NCI-H1930 (cell line): ENCODE results near the gene CHN1.
A peak's percentile ranks its signal among the peaks of the same experiment; 100 is the strongest.

Experiments
- DNase-seq, 2 experiments: peaks; one replicate each; lab custom pipeline; 2025; lab: John Stamatoyannopoulos, UW

The CHN1 gene

DNA sequence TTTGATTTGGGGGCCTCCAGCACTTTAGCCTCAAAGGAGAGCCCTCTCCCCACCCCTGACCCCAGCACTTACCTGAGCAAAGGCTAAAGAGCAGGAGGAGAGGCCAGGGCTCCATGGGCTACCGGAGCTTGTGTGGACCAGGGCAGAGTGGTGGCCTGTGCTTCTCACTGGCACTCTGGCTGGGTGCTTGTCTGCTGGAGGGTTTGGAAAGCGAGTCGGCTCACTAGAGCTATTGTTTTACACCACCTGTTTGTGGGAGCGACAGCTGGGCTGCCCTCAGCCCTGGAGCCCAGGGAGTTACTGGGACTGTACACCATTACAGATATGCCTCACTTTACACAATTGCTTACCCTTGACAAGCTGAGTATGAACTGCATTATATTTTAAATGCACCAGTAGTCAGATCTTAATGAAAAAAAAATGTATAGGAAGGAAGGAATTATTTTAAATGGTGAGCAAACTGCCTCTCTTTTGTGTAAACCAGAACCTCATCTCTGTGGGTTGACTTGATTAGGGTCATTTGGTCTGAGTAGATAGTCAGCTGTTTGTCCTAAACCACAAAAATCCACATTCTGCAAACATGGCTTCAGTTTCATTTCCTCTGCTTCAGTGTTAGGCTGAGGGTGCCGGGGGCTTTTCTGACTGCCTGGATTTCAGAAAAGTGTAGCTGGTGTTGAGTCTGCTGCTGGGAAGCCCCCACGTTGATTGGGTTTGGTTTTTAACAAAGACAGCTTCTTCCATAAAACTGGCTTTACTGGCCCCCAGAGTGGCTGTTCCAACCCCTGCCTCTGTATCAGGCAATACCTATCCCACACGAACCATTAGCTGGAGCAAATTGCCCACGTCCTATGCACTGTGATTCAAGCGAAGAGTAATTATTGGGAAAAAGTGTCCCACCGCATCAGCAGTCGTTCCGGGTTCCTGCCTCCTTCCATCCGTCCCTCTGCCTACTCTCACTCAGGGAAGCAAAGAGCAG lies 240.6 kb downstream of the CHN1 start, which contains the start of gene CHRNA1:
TSS of gene CHRNA1 (minus strand) at position 193 of the 976 bp plus-strand sequence. CDS start at position 115, 78 bp downstream.
- DNase-seq, result no peak

DNA sequence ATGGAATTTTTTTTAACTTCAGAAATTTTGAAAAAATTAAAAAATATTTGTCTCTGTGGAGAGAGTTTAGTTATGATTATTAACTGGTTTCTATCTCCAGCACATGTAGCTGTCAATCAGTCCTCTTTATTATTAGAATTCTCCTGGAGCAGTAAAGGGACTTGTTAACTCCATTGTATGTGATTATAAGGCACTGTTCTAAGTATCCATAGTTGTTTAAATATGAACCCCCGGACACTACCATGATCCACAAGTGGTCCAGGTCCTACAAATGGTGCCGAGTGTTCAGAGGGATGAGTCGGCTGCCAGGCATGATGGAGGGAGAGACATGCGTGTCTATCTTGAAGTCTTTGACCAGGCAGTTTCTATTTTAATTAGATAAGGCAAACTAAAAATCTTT lies 241.4 kb downstream of the CHN1 start:
- DNase-seq, result no peak

DNA sequence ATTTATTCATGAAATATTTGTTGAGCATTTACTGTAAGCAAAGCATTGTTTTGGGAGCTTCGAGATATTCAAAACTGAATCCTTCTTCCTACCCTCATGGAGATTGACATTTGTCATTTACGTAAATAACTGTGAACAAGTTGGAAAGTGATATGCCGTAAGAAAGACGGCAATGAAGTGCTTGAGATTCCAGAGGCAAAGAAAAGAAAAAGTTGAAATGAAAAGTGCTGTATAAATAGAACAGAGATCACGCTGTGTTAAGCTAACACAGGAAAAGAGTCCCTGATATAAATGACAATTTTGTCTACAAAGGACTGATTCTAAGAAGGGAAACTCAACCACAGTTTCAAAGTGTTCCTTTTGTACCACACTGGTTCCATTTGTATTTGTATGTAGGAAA lies 242.7 kb downstream of the CHN1 start:
- no peak for DNase-seq

DNA sequence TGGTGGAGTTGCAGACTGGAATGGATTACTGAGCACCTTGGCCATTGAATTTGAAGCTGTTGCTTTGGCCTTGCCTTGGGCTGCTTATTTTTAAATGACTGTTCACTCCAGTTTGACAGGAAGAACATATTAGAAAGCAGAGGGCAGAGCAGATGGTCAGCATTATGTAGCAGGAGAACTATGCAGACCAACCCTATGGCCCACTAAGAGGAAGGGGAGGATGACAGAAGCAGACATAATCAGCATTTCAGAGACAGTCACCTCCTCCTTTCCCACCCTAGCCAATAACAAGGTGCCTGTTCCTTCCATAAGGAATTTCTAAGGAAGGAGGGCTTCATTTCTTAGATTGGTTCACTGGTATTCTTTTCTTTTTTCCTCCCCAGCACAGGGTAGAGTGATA lies 243.3 kb downstream of the CHN1 start:
- DNase-seq, result no peak

DNA sequence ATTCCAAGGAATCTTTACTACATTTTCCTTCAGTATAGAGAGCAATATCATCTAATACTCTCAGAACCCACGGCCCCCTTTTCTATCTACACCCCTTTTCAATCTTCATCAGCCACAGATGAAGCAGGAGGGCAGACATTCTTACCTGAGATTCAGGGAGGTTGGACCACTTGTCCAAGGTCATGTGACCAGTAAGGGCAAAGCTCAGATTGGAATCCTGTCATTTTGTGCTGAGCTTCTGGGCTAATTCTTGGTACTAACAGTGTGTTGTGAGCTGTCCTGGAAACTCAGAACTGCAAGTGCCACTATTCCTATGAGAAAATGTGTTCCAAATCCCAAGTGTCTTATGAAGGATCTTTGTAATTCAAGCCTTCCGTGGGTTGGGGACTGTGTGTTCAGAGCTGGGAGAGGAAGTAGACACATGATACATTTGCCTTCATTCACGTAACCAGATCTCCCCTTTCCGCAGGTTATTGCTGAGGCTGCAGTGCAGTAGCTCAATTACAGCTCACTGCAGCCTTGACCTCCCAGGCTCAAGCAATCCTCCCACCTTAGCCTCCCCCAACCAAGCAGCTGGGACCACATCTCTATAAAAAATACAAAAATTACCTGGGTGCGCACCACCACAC lies 244.2 kb downstream of the CHN1 start:
- DNase-seq, result no peak

DNA sequence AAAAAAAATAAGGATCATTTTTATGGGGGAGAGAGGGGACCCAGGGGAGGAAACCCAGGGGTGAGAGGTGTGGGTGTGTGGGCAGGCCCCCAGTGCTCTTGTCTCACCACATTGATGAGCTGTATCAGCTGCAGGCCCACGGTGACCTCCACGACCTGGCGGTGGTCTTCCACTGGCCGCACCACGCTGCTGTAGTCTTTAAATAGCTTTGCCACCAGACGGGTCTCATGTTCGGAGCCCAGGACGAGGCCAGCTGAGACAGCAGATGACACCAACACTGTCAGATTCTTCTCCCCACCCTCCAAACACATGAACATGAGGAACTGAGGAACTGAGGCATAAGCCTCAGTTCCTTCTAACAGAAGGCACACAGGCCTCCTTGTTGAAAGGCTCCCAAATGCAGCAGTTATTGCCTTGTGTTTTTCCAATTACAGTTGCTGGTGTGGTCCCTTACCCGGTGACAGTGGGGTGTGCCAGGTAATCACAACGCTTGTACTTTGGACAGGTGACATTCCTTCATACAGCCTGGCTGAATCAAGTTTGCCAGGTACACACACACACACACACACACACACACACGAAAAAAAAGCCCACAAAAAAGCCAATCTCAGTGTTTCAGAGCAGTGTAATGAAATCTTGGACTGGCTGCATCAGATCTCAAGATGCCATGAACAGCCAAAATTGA lies 245.7 kb downstream of the CHN1 start:
- no peak for DNase-seq

DNA sequence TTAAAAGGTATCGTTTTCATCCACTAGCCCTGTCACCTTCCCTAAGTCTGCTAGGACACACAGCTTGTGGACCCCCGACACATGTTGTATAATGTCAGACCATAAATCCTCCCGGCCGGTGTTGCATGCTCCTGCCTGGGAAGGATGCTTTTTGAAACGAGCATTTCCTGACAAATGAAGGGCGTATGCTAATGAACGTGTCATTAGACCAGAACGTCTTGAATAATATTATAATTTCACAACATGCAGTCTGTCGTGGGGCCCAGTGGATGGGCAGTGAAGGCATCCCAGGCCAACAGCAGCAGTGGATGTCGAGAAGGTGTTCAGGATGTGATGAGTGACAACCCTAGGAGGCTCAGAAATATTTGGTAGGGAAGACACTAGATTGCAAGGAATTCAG lies 248.4 kb downstream of the CHN1 start:
- DNase-seq, result no peak

DNA sequence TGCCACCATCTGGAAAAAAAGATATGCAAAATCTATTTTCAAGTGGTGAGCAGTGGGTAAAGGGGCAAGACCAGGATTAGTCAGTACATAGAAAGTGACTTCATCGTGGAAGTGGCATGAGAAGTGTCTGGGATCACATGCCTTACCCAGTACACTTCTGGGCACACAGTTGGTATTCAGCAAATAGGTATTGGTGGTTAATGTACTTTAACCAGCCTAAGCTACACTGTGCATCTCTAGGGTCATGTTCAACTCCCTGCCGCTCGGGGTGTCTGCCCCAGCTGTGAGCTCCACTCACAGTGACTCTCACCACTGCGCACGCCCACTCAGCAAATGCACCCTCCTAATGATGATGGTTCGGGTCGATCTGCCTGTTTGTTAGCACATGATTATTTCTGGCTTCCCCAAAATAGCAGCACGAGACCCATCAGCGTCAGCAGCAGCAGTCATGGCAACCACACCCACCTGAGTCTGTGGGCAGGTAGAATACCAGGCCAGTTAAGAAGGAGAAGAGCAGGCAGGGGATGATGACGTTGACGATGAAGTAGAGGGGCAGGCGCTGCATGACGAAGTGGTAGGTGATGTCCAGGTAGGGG lies 252.0 kb downstream of the CHN1 start:
- no peak for DNase-seq

DNA sequence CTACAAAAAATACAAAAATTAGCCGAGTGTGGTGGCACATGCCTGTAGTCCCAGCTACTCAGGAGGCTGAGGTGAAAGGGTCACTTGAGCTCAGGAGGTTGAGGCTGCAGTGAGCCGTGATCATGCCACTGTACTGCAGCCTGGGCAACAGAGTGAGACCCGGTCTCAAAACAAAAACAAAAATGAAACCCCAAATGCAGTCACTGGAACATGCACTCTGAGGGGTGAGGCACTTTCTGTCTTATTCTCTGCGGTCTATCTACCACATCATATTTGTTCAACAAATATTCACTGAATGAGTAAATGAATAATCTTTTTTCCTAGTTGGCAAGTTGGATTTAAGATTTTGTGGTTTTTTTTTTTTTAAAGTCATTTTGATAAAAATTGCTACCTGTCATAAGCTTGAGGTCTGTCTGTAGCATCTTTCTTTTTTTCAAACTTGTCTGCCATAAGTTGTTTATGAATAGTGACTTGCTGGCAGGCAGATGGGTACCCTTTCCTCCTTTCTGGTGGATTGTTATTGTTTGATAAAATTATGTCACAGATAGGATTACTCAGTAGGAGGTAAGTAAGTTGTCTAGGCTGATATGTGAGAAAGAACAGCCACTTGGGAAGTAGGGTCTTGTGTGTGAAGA lies 252.7 kb downstream of the CHN1 start:
- no peak for DNase-seq

DNA sequence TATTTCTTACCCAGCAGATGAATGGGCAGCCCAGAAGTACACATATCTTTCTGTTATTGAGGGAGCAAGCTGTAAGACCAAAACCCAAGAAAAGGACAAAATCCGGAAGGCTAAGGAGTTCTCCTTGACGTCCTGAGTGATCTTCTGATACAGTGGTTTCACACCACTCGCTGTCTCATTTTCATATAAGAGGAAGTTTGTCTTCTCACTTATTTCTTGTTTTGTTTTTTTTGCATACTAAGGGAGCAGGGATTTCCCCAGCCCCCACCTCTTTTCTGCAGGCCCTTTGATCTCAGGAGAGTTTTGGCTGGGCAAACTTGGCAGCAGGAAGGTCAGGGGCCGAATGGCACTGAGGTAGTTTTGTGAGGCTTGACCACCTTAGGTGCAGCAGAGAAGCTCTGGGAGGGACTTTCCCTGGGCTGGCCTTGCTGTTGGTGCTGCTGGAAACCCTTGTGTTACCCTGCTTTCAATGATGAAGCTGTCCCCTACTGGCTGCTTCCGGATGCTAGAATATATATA lies 254.2 kb downstream of the CHN1 start:
- no peak for DNase-seq

DNA sequence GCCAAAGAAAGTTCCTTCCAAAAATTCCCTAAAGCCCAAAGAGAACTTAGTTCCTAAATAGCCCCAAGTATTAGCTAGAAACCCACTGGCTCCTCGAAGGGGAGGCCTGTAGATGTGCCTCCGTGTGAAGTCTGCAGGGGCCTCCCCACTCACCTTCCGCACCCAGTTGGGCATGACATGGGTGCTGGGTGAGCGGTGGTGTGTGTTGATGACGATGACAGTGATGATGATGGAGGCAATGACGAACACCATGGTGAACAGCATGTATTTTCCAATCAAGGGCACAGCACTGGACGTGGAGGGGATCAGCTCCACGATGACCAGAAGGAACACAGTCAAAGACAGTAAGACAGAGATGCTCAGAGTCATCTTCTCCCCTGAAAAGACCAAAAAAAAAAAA lies 255.4 kb downstream of the CHN1 start:
- no peak for DNase-seq

DNA sequence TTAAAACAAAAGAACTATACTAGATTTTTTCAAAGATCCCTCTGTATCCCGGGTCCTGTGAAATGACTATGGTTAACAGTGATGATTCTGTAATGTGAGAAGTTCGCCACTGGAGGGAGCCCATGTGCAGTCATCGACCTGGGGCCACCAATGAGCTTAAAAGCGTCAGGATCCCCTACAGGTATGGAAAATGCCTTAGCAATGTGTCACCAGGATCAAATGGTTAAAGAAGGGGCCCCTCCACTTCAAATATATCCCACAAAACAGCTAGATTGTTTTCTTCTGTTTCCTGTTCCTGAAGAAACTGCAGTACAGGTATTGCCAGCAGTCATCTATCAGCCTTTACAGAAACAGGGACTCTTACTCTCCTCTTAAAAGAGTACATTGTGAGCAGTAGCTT lies 256.2 kb downstream of the CHN1 start:
- DNase-seq, result peak; percentile 29 to 44
